Testis (tissue), 3 donors: Measurements from ENCODE around the gene LRMDA. TPM values are rescaled to one million over a fixed set of nuclear protein-coding genes. Genes with fewer than 3 reads are reported as not detected.
"Not testable (repeated sequence)": the region's sequence is repeated elsewhere in the genome, so short reads cannot be mapped to it uniquely, and the experiment has no call there.

Experiments used
- DNase-seq: peaks from one replicate; pipeline ENCODE4 v3.0.0-alpha.2; 2019
- H3K27ac ChIP-seq, 2 donors: fragments of 200-600 bp; sonication (generic); one replicate each; pipeline ENCODE4 v1.5.1; 2019
- H3K27me3 ChIP-seq: fragments of 200-600 bp; sonication (generic); one replicate; pipeline ENCODE4 v1.5.1; 2019
- H3K36me3 ChIP-seq: fragments of 200-600 bp; sonication (generic); one replicate; pipeline ENCODE4 v1.5.1; 2017; ENCODE audit warnings: low read depth; ENCODE audit errors: missing control alignments
- H3K4me1 ChIP-seq: fragments of 200-600 bp; sonication (generic); one replicate; pipeline ENCODE4 v1.5.1; 2019
- H3K4me3 ChIP-seq, 2 donors: fragments of 200-600 bp; sonication (generic); one replicate each; pipeline ENCODE4 v1.5.1; 2017 to 2019
- H3K9me3 ChIP-seq: fragments of 200-600 bp; sonication (generic); one replicate; pipeline ENCODE4 v1.5.1; 2017
- POLR2A ChIP-seq: fragments of 450-650 bp; IDR thresholded peaks from one replicate; pipeline ENCODE4 v1.6.1; 2017; ENCODE audit warnings: antibody characterized with exemption, mild to moderate bottlenecking, moderate library complexity
- WGBS, 2 donors: methylation state at CpG; one replicate each; pipeline ENCODE4 v1.1.5; 2018; 5-methylcytosine and 5-hydroxymethylcytosine counted together
- intact Hi-C: fragments of 100-400 bp; cut with DNase I; formaldehyde crosslinking; loops from one replicate; pipeline ENCODE4 v1.15.1; 2023; ENCODE audit warnings: low total_unique reads
- polyA plus RNA-seq: library from polyadenylated mRNA; stranded (reverse); fragments of 350-450 nt; fragmentation: Illumina TruSeq; extraction: RNeasy Lipid Tissue Mini Kit (QIAGEN cat#74804); gene quantifications from one replicate; pipeline ENCODE4 v1.2.3, GENCODE V29; 2014; ENCODE audit warnings: low read depth, low replicate concordance; ENCODE audit not compliant: insufficient read depth
- total RNA-seq, 2 donors: library from RNA; depleted of rRNA; stranded (reverse); fragments of >200 nt; gene quantifications; one replicate each; pipeline ENCODE4 v1.2.3, GENCODE V29; 2016
- TF ChIP-seq, protein P1 (sequence below), 3 experiments: fragments of 450-650 bp in 2 of 3; fragments of 200-600 bp in 1 of 3; sonication (generic) in 1 of 3; IDR thresholded peaks; one replicate each; pipeline ENCODE4 v1.5.1; 2016 to 2019; ENCODE audit warnings: antibody characterized with exemption in 3 of 3, mild to moderate bottlenecking in 2 of 3, moderate library complexity in 1 of 3

The LRMDA gene
- total and polyA plus RNA-seq, 3 donors from 2014 or later: 7.6 to 13.8 (median 10.6) TPM

DNA sequence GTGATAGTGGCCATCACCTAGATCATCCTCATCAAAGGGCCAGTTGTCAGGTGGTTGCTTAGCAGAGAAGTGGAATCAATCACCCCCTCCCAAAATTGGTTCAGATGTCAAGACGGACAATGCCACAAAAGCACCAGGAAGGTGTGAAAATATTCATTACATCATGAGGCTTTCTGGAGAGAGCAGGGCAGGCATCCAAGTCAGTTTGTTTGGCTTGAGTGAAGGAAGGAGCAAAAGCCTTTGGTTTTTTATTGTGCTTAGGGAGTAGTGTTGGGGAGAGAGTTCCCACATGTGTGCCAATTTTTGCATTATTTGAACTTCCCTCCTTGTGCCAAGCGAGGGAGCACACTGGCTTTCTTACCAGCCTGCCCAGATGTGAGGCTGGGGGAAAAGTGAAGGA is 1082.9 kb downstream of the LRMDA start:
- Histone ChIP-seq H3K4me1 (no peaks in the 10 kb centered on the region), H3K27ac (no peak overlapping the region), H3K27me3 (no peaks in the 10 kb centered on the region), H3K36me3 (no peaks in the 10 kb centered on the region), H3K4me3 (no peak overlapping the region), H3K9me3 (no peaks in the 10 kb centered on the region)
- DNase-seq: no peak
- TF ChIP-seq, protein P1, sequence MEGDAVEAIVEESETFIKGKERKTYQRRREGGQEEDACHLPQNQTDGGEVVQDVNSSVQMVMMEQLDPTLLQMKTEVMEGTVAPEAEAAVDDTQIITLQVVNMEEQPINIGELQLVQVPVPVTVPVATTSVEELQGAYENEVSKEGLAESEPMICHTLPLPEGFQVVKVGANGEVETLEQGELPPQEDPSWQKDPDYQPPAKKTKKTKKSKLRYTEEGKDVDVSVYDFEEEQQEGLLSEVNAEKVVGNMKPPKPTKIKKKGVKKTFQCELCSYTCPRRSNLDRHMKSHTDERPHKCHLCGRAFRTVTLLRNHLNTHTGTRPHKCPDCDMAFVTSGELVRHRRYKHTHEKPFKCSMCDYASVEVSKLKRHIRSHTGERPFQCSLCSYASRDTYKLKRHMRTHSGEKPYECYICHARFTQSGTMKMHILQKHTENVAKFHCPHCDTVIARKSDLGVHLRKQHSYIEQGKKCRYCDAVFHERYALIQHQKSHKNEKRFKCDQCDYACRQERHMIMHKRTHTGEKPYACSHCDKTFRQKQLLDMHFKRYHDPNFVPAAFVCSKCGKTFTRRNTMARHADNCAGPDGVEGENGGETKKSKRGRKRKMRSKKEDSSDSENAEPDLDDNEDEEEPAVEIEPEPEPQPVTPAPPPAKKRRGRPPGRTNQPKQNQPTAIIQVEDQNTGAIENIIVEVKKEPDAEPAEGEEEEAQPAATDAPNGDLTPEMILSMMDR (IDR thresholded peaks at IDR 0.05): no peak
- TF ChIP-seq POLR2A: no peak
- WGBS, 2 donors: 87 to 98% methylated on average over 2 of the region's 2 CpGs
- intact Hi-C loops: no loop called here

DNA sequence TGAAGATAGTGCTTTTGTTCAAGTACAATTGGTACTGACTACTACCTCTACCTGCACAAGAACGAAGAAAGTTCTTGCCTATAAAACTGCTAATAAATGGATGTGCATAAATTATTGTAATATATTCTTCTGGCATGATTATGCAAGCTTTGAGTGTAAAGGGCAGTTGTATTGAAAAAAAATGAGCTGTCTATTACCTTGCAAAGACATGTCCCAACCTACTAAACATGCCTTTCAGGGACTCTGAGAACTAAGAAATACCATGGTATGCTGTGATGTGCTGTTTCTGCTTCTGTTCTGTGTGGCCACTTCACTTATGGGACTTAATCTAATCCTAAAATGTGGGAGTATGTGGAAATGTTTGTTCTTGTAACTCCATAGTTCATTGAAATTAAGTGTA is 1083.4 kb downstream of the LRMDA start:
- Histone ChIP-seq H3K4me1 (no peaks in the 10 kb centered on the region), H3K9me3 (no peaks in the 10 kb centered on the region), H3K27ac (no peak overlapping the region), H3K27me3 (no peaks in the 10 kb centered on the region), H3K36me3 (no peaks in the 10 kb centered on the region), H3K4me3 (no peak overlapping the region)
- WGBS, 2 donors: 86 to 96% methylated on average over 1 of the region's 1 CpG
- TF ChIP-seq POLR2A: no peak
- TF ChIP-seq, protein P1 (IDR thresholded peaks at IDR 0.05): no peak
- no peak for DNase-seq
- intact Hi-C loops: no loop called here

DNA sequence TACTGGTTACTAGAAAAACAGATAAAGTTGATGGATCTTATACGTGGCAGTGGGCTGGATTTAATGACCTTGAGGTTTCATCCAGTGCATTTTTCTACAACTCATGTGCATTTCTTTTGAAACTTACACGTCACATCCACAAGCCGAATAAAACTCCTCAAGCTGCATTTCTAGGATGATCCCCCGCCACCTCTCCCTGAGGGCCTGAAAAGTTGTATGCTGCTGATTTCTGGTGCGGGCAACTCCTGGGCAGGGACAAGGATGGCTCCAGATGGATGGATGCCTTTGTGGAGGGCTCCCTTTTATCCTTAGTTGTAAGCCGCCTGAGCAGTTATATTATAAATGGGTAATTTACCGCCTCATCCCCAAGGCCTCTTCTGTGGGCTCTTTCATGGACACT is 1091.1 kb downstream of the LRMDA start:
- H3K9me3 ChIP-seq: no peaks in the 10 kb centered on the region
- DNase-seq: no peak
- WGBS, 2 donors: 84 to 89% methylated on average over 7 of the region's 7 CpGs
- no peaks in the 10 kb centered on the region for H3K36me3 ChIP-seq
- intact Hi-C loops: no loop called here
- TF ChIP-seq, protein P1 (IDR thresholded peaks at IDR 0.05): no peak
- TF ChIP-seq POLR2A: no peak
- no peaks in the 10 kb centered on the region for H3K4me1 ChIP-seq
- no peak overlapping the region for H3K27ac ChIP-seq
- no peak overlapping the region for H3K4me3 ChIP-seq
- no peaks in the 10 kb centered on the region for H3K27me3 ChIP-seq

DNA sequence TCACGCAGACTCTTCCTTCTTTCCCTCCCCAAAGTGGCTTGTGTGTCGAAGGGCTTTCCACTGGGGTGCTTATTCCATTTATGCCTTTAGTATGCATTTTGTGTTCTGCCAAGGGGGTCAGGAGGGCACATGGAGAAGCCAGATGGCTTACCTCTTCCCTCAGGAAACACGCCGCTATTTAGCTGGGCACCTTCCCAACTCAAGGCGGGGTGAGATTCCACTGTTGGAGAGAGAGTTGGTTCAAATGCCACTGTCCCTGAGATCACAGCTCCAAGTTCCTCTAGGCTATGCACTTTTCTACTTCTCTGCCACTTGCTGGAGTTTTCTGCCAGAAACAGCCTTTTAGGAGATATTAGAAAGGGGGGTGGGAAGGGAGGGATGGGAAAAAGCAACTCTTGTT is 1091.8 kb downstream of the LRMDA start:
- Histone ChIP-seq H3K27ac (peak overlapping the region in 1 of 2 donors; percentile 38), H3K9me3 (no peaks in the 10 kb centered on the region), H3K4me1 (no peaks in the 10 kb centered on the region), H3K36me3 (no peaks in the 10 kb centered on the region), H3K27me3 (no peaks in the 10 kb centered on the region), H3K4me3 (no peak overlapping the region)
- WGBS, 2 donors: 37 to 55% methylated on average over 5 of the region's 5 CpGs
- intact Hi-C loops: no loop called here
- TF ChIP-seq POLR2A: no peak
- TF ChIP-seq, protein P1 (IDR thresholded peaks at IDR 0.05): no peak
- peak; percentile 22 for DNase-seq

DNA sequence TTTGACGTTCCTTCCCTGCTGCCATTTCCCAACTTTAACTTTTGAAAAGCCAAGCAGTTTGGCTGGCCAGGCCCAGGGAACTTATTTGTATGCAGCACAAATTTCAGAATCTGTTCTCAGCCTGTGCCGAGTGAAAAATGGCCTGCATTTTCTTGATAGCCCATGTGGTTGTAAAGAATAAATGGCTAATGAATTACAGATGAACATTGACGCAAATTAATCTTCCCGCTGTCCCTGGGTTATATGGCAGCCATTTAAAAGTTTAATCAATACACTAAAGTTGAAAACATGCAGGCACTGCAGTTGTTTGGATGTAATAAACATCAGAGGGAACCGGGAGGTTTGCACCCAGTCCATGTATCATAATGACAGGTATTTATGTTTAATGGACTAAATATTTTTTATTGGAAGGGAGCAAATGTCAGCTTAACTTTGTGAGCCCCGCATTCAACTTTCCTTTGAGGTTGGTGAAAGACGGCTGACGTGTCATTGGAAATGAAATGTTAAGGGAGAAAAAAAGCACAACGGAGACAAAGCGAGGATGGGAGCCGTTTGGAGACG is 1092.4 kb downstream of the LRMDA start:
- Histone ChIP-seq H3K4me1 (no peaks in the 10 kb centered on the region), H3K4me3 (no peak overlapping the region), H3K36me3 (no peaks in the 10 kb centered on the region), H3K27ac (peak overlapping the region in 1 of 2 donors; percentile 38), H3K9me3 (no peaks in the 10 kb centered on the region), H3K27me3 (no peaks in the 10 kb centered on the region)
- no peak for DNase-seq
- 55 to 61% methylated on average over 12 of the region's 12 CpGs for WGBS, 2 donors
- TF ChIP-seq, protein P1 (IDR thresholded peaks at IDR 0.05): no peak
- TF ChIP-seq POLR2A: no peak
- intact Hi-C loops: no loop called here

DNA sequence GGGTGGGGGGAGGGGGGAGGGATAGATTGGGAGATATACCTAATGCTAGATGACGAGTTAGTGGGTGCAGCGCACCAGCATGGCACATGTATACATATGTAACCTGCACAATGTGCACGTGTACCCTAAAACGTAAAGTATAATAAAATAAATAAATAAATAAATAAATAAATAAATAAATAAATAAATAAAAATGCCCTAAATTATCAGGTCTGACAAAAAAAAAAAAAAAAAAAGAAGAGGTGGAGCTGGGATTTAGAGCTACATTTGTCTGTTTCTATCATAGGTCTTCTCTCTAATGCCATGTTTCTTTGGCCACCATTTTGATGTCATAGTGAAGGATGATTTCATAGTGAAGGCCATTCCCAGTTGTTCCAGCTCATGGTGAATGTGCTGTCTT is 1095.4 kb downstream of the LRMDA start:
- WGBS, 2 donors: 98 to 100% methylated on average over 4 of the region's 4 CpGs
- H3K36me3 ChIP-seq, H3K4me1 ChIP-seq, DNase-seq, H3K27me3 ChIP-seq, H3K4me3 ChIP-seq, H3K9me3 ChIP-seq, H3K27ac ChIP-seq, intact Hi-C loops: not testable (repeated sequence)
